Endodermal cell (in vitro differentiated cells): ENCODE measurements around the gene JPH2. TPM values are rescaled to one million over a fixed set of nuclear protein-coding genes. Genes with fewer than 3 reads are reported as not detected.
A peak's percentile ranks its signal among the peaks of the same experiment; 100 is the strongest.

ENCODE experiments used
- DNase-seq: peaks from one replicate; pipeline ENCODE4 v3.0.0-alpha.2; 2017
- H3K27ac ChIP-seq: 2 replicates; pipeline ENCODE4 v1.5.1; 2013; ENCODE audit warnings: mild to moderate bottlenecking, low read depth, low read length, moderate library complexity
- H3K27me3 ChIP-seq: 2 replicates; pipeline ENCODE4 v1.6.1; 2013; ENCODE audit warnings: mild to moderate bottlenecking, low read length, moderate library complexity; ENCODE audit not compliant: insufficient read depth, control insufficient read depth, poor library complexity, severe bottlenecking
- H3K36me3 ChIP-seq: 2 replicates; pipeline ENCODE4 v1.7.0; 2013; ENCODE audit warnings: mild to moderate bottlenecking, low read length, moderate library complexity; ENCODE audit not compliant: control insufficient read depth, insufficient read depth
- H3K4me1 ChIP-seq: one replicate; pipeline ENCODE4 v1.7.0; 2013; ENCODE audit warnings: low read length; ENCODE audit not compliant: control insufficient read depth, insufficient read depth
- H3K4me3 ChIP-seq: 2 replicates; pipeline ENCODE4 v1.5.1; 2013; ENCODE audit warnings: mild to moderate bottlenecking, low read length, moderate library complexity
- H3K9ac ChIP-seq: 2 replicates; pipeline ENCODE4 v1.6.1; 2013; ENCODE audit warnings: mild to moderate bottlenecking, low read length, moderate library complexity; ENCODE audit not compliant: poor library complexity, severe bottlenecking; ENCODE audit errors: extremely low read depth
- H3K9me3 ChIP-seq: 2 replicates; pipeline ENCODE4 v1.6.1; 2013; ENCODE audit warnings: mild to moderate bottlenecking, low read length, moderate library complexity; ENCODE audit not compliant: control insufficient read depth
- H3K27ac Mint-ChIP-seq: 2 replicates; pipeline ENCODE4 v1.8.0; 2020; ENCODE audit warnings: mixed read lengths
- H3K27me3 Mint-ChIP-seq: 2 replicates; pipeline ENCODE4 v1.8.0; 2021; ENCODE audit warnings: mild to moderate bottlenecking, mixed read lengths; ENCODE audit not compliant: insufficient read depth
- H3K36me3 Mint-ChIP-seq: 2 replicates; pipeline ENCODE4 v1.8.0; 2020; ENCODE audit warnings: low read depth, mixed read lengths
- H3K4me1 Mint-ChIP-seq: 2 replicates; pipeline ENCODE4 v1.8.0; 2020; ENCODE audit warnings: mixed read lengths
- H3K4me3 Mint-ChIP-seq: 2 replicates; pipeline ENCODE4 v1.8.0; 2020; ENCODE audit warnings: mild to moderate bottlenecking, moderate library complexity, mixed read lengths
- H3K9me3 Mint-ChIP-seq: 2 replicates; pipeline ENCODE4 v1.8.0; 2020; ENCODE audit warnings: mild to moderate bottlenecking, mixed read lengths
- WGBS, 2 experiments: methylation state at CpG; one replicate each; pipeline versions ENCODE4 v1.1.5 to v1.1.7; 2013; ENCODE audit warnings: missing lambda C conversion rate in 2 of 2, mixed read lengths in 1 of 2; ENCODE audit not compliant: insufficient coverage in 1 of 2, insufficient read length in 1 of 2; 5-methylcytosine and 5-hydroxymethylcytosine counted together
- long read RNA-seq, 4 experiments: library from polyadenylated mRNA in 2 of 4; library from RNA in 1 of 4; library from capped mRNA in 1 of 4; stranded (forward) in 3 of 4; unstranded in 1 of 4; transcript quantifications; one replicate each; pipeline ENCODE4 v2.0.0, GENCODE V29; 2020 to 2021; ENCODE audit warnings: inconsistent platforms in 1 of 4
- polyA plus RNA-seq, 2 experiments: library from polyadenylated mRNA; stranded (reverse); fragments of 50-300 nt; gene quantifications; one replicate each; pipeline ENCODE4 v1.2.3, GENCODE V29; 2013
- total RNA-seq, 2 donors: library from RNA; stranded (reverse); fragmentation: NEBNext Ultra II Directional in 1 of 2; extraction: Animal tissue kit (Norgen Biotek cat#: 25700) in 1 of 2; gene quantifications; 2 replicates in 1 of 2; 3 replicates in 1 of 2; pipeline ENCODE4 v1.2.1, GENCODE V29; 2021
- TF ChIP-seq, protein P1 (sequence below): fragments of 200-600 bp; sonication (generic); conservative IDR thresholded peaks from 2 replicates; pipeline ENCODE4 v1.5.0; 2021; ENCODE audit warnings: antibody characterized with exemption, mild to moderate bottlenecking

JPH2 gene
- total RNA-seq, result 1 to 10 TPM in 1 of 2 donors, under 1 TPM in 1; 0.86 to 1.0 TPM
- 2.0 TPM for polyA plus RNA-seq (2013, experiment 1 of 2)
- polyA plus RNA-seq (2013, experiment 2 of 2), result 2.2 TPM
- long read RNA-seq, experiment 1, result 0 reads
- long read RNA-seq, experiment 2, full-length matches to known transcripts, result 1 of 2 reads
- long read RNA-seq, experiment 2, partial matches to known transcripts, result 0 of 2 reads
- long read RNA-seq, experiment 2, other reads (novel, unspliced or antisense), result 1 of 2 reads
- long read RNA-seq, experiment 3, result 0 reads
- long read RNA-seq, experiment 4, result 0 reads

DNA sequence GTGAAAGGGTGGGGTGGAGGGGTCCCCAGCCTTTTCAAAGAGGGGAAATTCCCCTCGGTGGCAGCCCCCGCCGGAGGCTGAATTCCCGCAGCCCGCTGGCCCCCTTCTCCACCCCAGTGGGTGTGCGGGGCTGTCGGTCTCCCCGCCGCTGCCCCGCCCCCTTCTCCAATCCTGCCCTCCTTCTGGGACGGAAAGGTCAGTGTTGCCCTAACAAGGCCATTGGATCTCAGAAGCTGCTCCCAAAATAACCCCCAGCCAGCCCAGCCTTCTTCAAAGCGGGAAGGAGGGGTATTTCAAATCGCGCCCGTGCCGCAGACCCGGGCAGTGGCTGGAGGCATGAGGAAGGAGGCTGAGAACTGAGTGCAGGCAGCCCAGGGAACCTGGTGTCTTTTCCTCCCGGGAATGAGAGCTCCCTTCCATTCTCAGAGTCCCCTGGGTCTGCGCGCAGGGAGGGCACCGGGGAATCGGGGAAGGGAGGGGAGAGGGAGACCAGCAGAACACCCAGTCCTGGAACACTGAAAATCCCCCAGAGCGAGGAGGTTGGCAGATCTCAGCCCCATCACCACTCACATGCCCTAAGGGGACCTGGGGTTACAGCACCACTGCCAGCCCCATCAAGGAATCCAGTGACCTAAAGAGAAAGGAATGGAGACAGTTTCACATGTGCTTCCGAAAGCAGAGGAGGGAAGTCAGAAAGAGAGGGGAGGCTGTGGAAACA lies at the start of gene JPH2:
Gene JPH2, minus strand, starts transcription at position 135 of the 718 bp plus-strand sequence. CDS start 483 bp downstream, outside the sequence.
- 0 to 10% methylated on average over 2 to 22 of the region's 24 CpGs for WGBS, 2 experiments
- no peaks in the 10 kb centered on the region for H3K9me3 Mint-ChIP-seq
- peaks cover 8% of the 10 kb centered on the region for H3K27me3 Mint-ChIP-seq
- H3K27ac Mint-ChIP-seq, result peak within 1 kb of the TSS; percentile 79
- Histone ChIP-seq H3K9me3 (no peaks in the 10 kb centered on the region), H3K4me3 (peak within 1 kb of the TSS; percentile 71), H3K36me3 (no peaks in the 10 kb centered on the region), H3K27ac (peak within 1 kb of the TSS; percentile 19), H3K9ac (peak within 1 kb of the TSS; percentile 26), H3K4me1 (peaks cover 9% of the 10 kb centered on the region), H3K27me3 (no peaks in the 10 kb centered on the region)
- H3K36me3 Mint-ChIP-seq, result no peaks in the 10 kb centered on the region
- H3K4me3 Mint-ChIP-seq, result peak within 1 kb of the TSS; percentile 58
- peaks cover 18% of the 10 kb centered on the region for H3K4me1 Mint-ChIP-seq
- peak; percentile 85 for DNase-seq
- TF ChIP-seq, protein P1, sequence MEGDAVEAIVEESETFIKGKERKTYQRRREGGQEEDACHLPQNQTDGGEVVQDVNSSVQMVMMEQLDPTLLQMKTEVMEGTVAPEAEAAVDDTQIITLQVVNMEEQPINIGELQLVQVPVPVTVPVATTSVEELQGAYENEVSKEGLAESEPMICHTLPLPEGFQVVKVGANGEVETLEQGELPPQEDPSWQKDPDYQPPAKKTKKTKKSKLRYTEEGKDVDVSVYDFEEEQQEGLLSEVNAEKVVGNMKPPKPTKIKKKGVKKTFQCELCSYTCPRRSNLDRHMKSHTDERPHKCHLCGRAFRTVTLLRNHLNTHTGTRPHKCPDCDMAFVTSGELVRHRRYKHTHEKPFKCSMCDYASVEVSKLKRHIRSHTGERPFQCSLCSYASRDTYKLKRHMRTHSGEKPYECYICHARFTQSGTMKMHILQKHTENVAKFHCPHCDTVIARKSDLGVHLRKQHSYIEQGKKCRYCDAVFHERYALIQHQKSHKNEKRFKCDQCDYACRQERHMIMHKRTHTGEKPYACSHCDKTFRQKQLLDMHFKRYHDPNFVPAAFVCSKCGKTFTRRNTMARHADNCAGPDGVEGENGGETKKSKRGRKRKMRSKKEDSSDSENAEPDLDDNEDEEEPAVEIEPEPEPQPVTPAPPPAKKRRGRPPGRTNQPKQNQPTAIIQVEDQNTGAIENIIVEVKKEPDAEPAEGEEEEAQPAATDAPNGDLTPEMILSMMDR, result no peak

DNA sequence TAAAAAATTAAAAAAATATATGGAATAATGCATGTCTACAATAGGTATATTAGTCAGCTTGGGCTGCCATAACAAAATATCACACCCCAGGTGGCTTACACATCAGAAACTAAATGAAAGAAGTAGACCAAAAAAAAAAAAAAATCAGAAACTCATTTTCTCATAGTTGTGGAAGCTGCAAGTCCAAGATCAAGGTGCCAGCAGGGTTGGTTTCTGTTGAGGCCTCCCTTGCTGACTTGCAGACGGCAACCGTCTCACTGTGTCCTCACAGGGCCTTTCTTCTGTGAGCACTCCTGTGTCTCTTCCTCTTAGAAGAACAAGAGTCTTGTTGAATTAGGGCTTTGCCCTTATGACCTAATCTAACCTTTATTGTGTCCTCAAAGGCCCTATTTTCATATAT lies 48.7 kb upstream of the JPH2 start:
- Mint-ChIP-seq H3K36me3 (no peaks in the 10 kb centered on the region), H3K4me1 (peaks cover 12% of the 10 kb centered on the region), H3K27ac (no peak overlapping the region), H3K27me3 (no peaks in the 10 kb centered on the region), H3K9me3 (peaks cover 8% of the 10 kb centered on the region), H3K4me3 (no peak overlapping the region)
- no peak overlapping the region for H3K9ac ChIP-seq
- TF ChIP-seq, protein P1, result no peak
- peaks cover 3% of the 10 kb centered on the region for H3K9me3 ChIP-seq
- no peak overlapping the region for H3K27ac ChIP-seq
- no peak for DNase-seq
- H3K4me1 ChIP-seq, result peaks cover 3% of the 10 kb centered on the region
- no peaks in the 10 kb centered on the region for H3K36me3 ChIP-seq
- H3K27me3 ChIP-seq, result no peaks in the 10 kb centered on the region
- H3K4me3 ChIP-seq, result no peak overlapping the region
- WGBS, 2 experiments, result 91 to 100% methylated on average over 2 of the region's 2 CpGs

DNA sequence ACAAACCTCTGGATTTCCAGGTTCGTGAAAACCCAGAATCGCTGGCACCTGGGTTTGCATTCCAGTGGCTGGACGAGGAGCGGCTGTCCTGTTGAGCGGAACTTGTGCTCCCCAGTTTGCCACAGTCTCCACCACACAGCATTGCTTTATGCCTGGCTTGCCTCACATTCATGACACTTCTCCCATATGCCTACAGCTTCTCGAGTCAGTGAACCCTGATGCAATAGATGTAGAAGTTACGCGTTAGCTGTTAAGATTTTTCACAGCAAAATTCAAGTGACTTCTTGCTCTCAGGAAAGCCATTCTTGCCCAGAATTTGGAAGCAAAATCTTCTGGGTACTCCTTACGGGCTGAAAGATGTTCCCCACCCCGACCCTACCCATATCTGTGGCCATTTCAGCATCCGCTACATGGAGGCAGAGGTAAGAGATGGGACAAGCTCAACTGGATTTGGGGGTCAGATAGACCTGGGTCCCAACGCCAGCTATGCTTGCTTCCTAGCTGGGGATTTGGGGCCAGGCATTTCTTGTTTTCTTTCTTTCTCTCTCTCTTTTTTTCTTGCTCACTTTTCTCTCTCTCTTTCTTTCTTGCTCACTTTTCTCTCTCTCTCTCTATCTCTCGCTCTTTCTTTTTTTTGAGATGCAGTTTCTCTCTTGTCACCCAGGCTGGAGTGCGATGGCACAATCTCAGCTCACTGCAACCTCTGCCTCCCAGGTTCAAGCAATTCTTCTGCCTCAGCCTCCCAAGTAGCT lies 47.8 kb upstream of the JPH2 start:
- Mint-ChIP-seq H3K4me1 (peaks cover 8% of the 10 kb centered on the region), H3K4me3 (no peak overlapping the region), H3K36me3 (no peaks in the 10 kb centered on the region), H3K27me3 (no peaks in the 10 kb centered on the region), H3K9me3 (peaks cover 8% of the 10 kb centered on the region), H3K27ac (no peak overlapping the region)
- WGBS, 2 experiments, result 91 to 92% methylated on average over 13 to 14 of the region's 14 CpGs
- peaks cover 3% of the 10 kb centered on the region for H3K9me3 ChIP-seq
- peaks cover 3% of the 10 kb centered on the region for H3K4me1 ChIP-seq
- H3K36me3 ChIP-seq, result no peaks in the 10 kb centered on the region
- H3K27me3 ChIP-seq, result no peaks in the 10 kb centered on the region
- no peak overlapping the region for H3K27ac ChIP-seq
- no peak for DNase-seq
- no peak overlapping the region for H3K9ac ChIP-seq
- TF ChIP-seq, protein P1, result no peak
- no peak overlapping the region for H3K4me3 ChIP-seq
